Upper lobe of right lung (tissue), 1 donor: Measurements from ENCODE around the gene DLG5. TPM values are rescaled to one million over a fixed set of nuclear protein-coding genes. Genes with fewer than 3 reads are reported as not detected.

Source experiments
- ATAC-seq: fragments of 200-7000 bp; cut with Tn5 transposase; one replicate; pipeline ENCODE4 v1.9.1; 2020; ENCODE audit warnings: mild to moderate bottlenecking, moderate library complexity
- DNase-seq: peaks from one replicate; pipeline ENCODE4 v3.0.0-alpha.2; 2020
- H3K27ac ChIP-seq: fragments of 200-600 bp; one replicate; pipeline ENCODE4 v1.8.0; 2022
- H3K27me3 ChIP-seq: fragments of 200-600 bp; one replicate; pipeline ENCODE4 v1.8.0; 2022; ENCODE audit warnings: mild to moderate bottlenecking
- H3K36me3 ChIP-seq: fragments of 200-600 bp; one replicate; pipeline ENCODE4 v1.8.0; 2022
- H3K4me1 ChIP-seq: fragments of 200-600 bp; one replicate; pipeline ENCODE4 v1.8.0; 2022
- H3K4me3 ChIP-seq: fragments of 200-600 bp; one replicate; pipeline ENCODE4 v1.8.0; 2022; ENCODE audit warnings: mild to moderate bottlenecking
- H3K9me3 ChIP-seq: fragments of 200-600 bp; one replicate; pipeline ENCODE4 v1.8.0; 2022
- intact Hi-C: fragments of 100-400 bp; cut with DNase I; formaldehyde crosslinking; loops from one replicate; pipeline ENCODE4 v1.11.0; 2022
- total RNA-seq: library from RNA; stranded (reverse); fragmentation: NEBNext Ultra II Directional; extraction: Animal tissue kit (Norgen Biotek cat#: 25700); gene quantifications from one replicate; pipeline ENCODE4 v1.2.1, GENCODE V29; 2021
- TF ChIP-seq, protein P1 (sequence below): fragments of 200-600 bp; IDR thresholded peaks from one replicate; pipeline ENCODE4 v1.8.0; 2022; ENCODE audit warnings: antibody characterized with exemption
- donor health status: DM: no; HTN: yes; CAD: no; lungs with severe emphysema.

Gene DLG5
- total RNA-seq, 1 donor from 2014 or later = 19.3 TPM

DNA sequence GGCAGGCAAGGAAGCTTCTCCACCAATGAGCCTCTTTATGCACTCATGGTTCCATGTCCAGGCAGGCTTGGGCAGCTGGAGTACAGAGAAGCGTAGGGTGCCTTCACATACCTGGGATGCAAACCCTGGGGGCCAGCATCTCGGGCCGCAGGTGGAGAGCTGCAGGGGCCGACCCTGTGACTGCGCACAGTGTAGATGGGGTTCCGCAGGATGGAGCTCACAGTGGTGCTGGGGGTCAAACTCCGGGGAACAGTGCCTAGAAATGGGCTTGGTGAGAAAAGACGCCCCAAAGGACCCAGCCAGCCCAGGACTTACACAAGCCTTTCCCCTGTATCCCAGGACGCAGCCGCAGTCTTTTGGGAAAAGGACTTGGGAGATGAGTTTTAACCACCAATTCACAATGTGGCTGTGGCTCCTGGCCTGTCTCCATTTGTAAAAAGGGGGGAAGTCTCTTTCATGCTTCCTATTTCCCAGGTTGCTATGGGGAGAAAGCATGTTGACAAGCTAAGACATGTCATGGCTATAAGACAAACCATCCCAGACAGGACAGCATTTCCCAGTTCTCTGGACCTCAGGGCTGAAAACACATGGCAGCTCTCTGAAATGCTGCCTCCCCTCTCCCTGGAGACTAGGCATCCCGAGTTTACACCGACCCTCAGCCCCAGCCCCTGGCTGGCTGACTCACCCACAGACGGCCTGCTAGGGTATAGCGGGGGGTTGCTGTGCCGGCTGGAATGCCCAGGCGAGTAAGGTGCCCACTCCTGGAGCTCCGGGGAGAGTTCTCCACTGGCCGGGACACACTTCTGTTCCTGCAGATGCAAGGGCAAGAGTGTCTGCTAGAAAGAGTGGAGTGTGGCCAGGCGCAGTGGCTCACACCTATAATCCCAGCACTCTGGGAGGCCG is 107.1 kb downstream of the DLG5 start:
- DNase-seq = no peak

DNA sequence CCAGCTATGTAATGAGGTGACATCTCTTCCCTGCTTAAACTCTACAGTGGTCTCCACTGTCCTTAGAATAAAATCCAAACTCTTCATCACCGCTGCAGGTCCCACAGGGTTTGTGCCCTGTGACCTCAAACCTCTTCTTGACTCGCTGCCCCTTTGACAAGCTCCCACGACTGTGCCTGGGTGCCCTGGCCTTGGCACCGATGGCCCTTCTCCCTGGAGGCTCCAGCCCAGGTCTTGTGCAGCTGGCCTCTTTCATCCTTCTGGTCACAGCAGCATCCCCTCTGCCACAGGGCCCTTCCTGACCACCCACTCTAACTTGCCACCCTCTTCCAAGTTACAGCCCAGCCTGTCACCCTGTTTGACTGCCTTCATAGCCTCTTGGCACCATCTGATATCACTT is 108.2 kb downstream of the DLG5 start:
- no peak for DNase-seq
- H3K4me3 ChIP-seq = no peak overlapping the region
- TF ChIP-seq, protein P1, sequence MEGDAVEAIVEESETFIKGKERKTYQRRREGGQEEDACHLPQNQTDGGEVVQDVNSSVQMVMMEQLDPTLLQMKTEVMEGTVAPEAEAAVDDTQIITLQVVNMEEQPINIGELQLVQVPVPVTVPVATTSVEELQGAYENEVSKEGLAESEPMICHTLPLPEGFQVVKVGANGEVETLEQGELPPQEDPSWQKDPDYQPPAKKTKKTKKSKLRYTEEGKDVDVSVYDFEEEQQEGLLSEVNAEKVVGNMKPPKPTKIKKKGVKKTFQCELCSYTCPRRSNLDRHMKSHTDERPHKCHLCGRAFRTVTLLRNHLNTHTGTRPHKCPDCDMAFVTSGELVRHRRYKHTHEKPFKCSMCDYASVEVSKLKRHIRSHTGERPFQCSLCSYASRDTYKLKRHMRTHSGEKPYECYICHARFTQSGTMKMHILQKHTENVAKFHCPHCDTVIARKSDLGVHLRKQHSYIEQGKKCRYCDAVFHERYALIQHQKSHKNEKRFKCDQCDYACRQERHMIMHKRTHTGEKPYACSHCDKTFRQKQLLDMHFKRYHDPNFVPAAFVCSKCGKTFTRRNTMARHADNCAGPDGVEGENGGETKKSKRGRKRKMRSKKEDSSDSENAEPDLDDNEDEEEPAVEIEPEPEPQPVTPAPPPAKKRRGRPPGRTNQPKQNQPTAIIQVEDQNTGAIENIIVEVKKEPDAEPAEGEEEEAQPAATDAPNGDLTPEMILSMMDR = no peak

More for the DNA sequence above, 107.1 kb downstream of the DLG5 start:
- peaks cover 68% of the 10 kb centered on the region for H3K36me3 ChIP-seq
- ATAC-seq = no peak
- no peak overlapping the region for H3K27ac ChIP-seq
- TF ChIP-seq, protein P1 = no peak
- intact Hi-C loops = no loop called here
- H3K4me3 ChIP-seq = no peak overlapping the region
- no peaks in the 10 kb centered on the region for H3K4me1 ChIP-seq
- no peaks in the 10 kb centered on the region for H3K9me3 ChIP-seq
- no peaks in the 10 kb centered on the region for H3K27me3 ChIP-seq

DNA sequence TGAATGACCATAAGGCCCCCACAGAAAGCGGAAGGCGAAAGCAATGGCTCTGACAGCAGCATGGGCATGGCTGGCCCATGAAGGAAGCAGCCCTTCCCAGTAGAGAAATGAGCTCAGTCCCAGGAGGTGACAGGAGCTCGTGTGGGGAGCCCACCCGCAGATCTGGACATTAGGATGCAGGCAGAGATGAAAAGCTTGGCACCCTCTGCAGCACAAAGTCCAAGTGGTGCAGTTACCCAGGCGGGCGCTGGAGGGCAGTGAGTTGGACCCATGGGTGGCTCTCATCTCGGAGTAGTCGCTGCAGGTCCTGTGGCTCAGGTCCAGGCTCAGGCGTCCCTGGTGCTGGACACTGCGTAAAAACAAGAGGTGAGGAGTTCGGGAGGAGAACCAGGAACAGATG is 109.0 kb downstream of the DLG5 start:
- H3K4me1 ChIP-seq = no peaks in the 10 kb centered on the region
- H3K9me3 ChIP-seq = no peaks in the 10 kb centered on the region
- ATAC-seq = no peak
- H3K27ac ChIP-seq = no peak overlapping the region
- H3K36me3 ChIP-seq = peaks cover 60% of the 10 kb centered on the region
- no peak overlapping the region for H3K4me3 ChIP-seq
- DNase-seq = no peak
- intact Hi-C loops = no loop called here
- H3K27me3 ChIP-seq = no peaks in the 10 kb centered on the region
- TF ChIP-seq, protein P1 = no peak

More for the DNA sequence above, 108.2 kb downstream of the DLG5 start:
- H3K27ac ChIP-seq = no peak overlapping the region
- peaks cover 60% of the 10 kb centered on the region for H3K36me3 ChIP-seq
- no peaks in the 10 kb centered on the region for H3K27me3 ChIP-seq
- no peaks in the 10 kb centered on the region for H3K4me1 ChIP-seq
- intact Hi-C loops = no loop called here
- no peaks in the 10 kb centered on the region for H3K9me3 ChIP-seq
- no peak for ATAC-seq

DNA sequence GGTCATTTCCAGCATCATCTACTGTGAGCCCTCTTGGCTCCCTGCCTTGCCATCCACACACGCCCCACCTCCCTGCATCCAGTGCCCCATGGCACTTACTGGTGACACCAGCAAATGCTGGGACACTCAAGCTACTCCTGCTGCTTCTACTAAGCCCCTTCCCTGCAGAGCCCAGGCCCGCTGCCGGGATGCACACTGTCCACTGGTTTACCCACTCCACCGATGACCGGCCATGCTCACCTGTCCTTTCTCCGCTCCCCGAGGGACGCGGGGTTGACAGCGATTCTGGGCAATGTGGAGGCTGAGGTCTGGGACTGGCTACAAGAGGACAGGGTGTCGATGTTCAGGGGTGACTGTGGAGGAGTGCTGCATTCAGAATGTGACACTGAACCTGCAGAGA is 110.2 kb downstream of the DLG5 start:
- H3K4me3 ChIP-seq = no peak overlapping the region
- no peak for DNase-seq
- H3K36me3 ChIP-seq = peaks cover 60% of the 10 kb centered on the region
- TF ChIP-seq, protein P1 = no peak
- no peaks in the 10 kb centered on the region for H3K4me1 ChIP-seq
- no peaks in the 10 kb centered on the region for H3K9me3 ChIP-seq
- intact Hi-C loops = no loop called here
- H3K27me3 ChIP-seq = no peaks in the 10 kb centered on the region
- no peak overlapping the region for H3K27ac ChIP-seq
- ATAC-seq = no peak

DNA sequence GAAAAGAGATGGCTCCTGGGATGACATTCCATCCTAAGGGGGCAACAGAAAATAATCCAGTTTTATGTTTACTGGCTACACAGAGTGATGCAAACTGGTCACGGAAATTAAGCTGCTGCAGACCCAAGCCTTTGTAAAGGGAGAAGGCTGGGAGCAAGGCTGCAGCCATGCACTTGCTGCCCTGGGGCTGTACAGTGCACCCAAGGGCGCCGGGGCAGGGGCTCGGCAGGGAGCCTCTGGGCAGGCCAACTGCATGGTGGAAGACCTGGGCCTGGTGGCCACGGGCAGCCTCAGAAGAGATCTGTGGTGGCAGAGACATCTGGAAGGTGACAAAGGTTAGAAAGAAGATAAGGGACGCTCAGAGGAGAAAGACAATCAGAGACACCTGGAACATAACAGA is 113.8 kb downstream of the DLG5 start:
- H3K4me1 ChIP-seq = no peaks in the 10 kb centered on the region
- intact Hi-C loops = no loop called here
- H3K4me3 ChIP-seq = no peak overlapping the region
- no peaks in the 10 kb centered on the region for H3K27me3 ChIP-seq
- no peaks in the 10 kb centered on the region for H3K9me3 ChIP-seq
- peaks cover 64% of the 10 kb centered on the region for H3K36me3 ChIP-seq
- DNase-seq (no peak), ATAC-seq (no peak)
- TF ChIP-seq, protein P1 = no peak
- no peak overlapping the region for H3K27ac ChIP-seq
